GM23338 (cell line): ENCODE measurements around the gene CAMTA1.

Source experiments
- EZH2 ChIP-seq: fragments of 200-600 bp; sonication (generic); IDR thresholded peaks from one replicate; pipeline ENCODE4 v1.8.0; 2017; ENCODE audit warnings: antibody characterized with exemption, mild to moderate bottlenecking, low read depth; ENCODE audit not compliant: unreplicated experiment
- EZH2phosphoT487 ChIP-seq: fragments of 200-600 bp; sonication (generic); IDR thresholded peaks from one replicate; pipeline ENCODE4 v1.8.1; 2018; ENCODE audit warnings: antibody characterized with exemption; ENCODE audit not compliant: unreplicated experiment
- POLR2AphosphoS5 ChIP-seq: IDR thresholded peaks from 2 replicates; pipeline ENCODE4 v1.6.1; 2016; ENCODE audit warnings: antibody characterized with exemption, low read depth

GRCh38 chr1:7663451-7664146 lies 878.3 kb downstream of the CAMTA1 start:
- TF ChIP-seq EZH2phosphoT487 (no peak), POLR2AphosphoS5 (no peak), EZH2 (no peak)
